Measurements from ENCODE around the gene NAP1L4. TPM values are rescaled to one million over a fixed set of nuclear protein-coding genes. Genes with fewer than 3 reads are reported as not detected.

Gene NAP1L4
- total RNA-seq, 1 donor from 2014 or later: 109 TPM

GRCh38 chr11:2897048-2897447 lies 95.1 kb downstream of the NAP1L4 start:
- no peak overlapping the region for H3K4me3 ChIP-seq (ENCODE audit: low read depth, low read length)
- TF ChIP-seq CTCF (IDR thresholded peaks at IDR 0.05; ENCODE audit: insufficient read depth, low read length, poor library complexity, severe bottlenecking): no peak
- no peak for DNase-seq (ENCODE audit: low read depth)

GRCh38 chr11:2896047-2896446 lies 96.1 kb downstream of the NAP1L4 start:
- DNase-seq (ENCODE audit: low read depth): no peak
- H3K4me3 ChIP-seq (ENCODE audit: low read depth, low read length): no peak overlapping the region
- H3K27me3 ChIP-seq (ENCODE audit: control insufficient read depth, insufficient read depth, low read length): no peaks in the 10 kb centered on the region
- no peaks in the 10 kb centered on the region for H3K36me3 ChIP-seq (ENCODE audit: control insufficient read depth, insufficient read depth, low read length)
- TF ChIP-seq CTCF (IDR thresholded peaks at IDR 0.05; ENCODE audit: insufficient read depth, low read length, poor library complexity, severe bottlenecking): no peak

More at GRCh38 chr11:2897048-2897447, 95.1 kb downstream of the NAP1L4 start:
- H3K36me3 ChIP-seq (ENCODE audit: control insufficient read depth, insufficient read depth, low read length): no peaks in the 10 kb centered on the region
- no peaks in the 10 kb centered on the region for H3K27me3 ChIP-seq (ENCODE audit: control insufficient read depth, insufficient read depth, low read length)

Other genes with a start within 250 kb of the NAP1L4 start
- 34.8 and 37.1 TPM in 2 replicates for gene CDKN1C, start 106.6 kb downstream of the NAP1L4 start, total RNA-seq
- 32.8 and 58.5 TPM in 2 replicates for gene PHLDA2, start 62.9 kb downstream of the NAP1L4 start, total RNA-seq
- 92.1 and 98.3 TPM in 2 replicates for gene CARS1, start 65.1 kb upstream of the NAP1L4 start, total RNA-seq
- 9.2 and 10.2 TPM in 2 replicates for gene OSBPL5, start 173.0 kb upstream of the NAP1L4 start, total RNA-seq
- gene MRGPRG, start 226.5 kb upstream of the NAP1L4 start, total RNA-seq: not detected in 2 replicates
- 0.63 and 1.7 TPM in 2 replicates for gene MRGPRE, start 240.1 kb upstream of the NAP1L4 start, total RNA-seq

All from kidney epithelial cell (primary cell).